SK-N-SH (cell line): Measurements from ENCODE around the gene GMNN.

Experiments used
- CHD2 ChIP-seq: fragments of 150-350 bp; IDR thresholded peaks from 2 replicates; pipeline ENCODE4 v1.6.1; 2018; ENCODE audit warnings: low read length; ENCODE audit not compliant: partially characterized antibody
- CTCF ChIP-seq: fragments of 200-600 bp; sonication (generic); IDR thresholded peaks from 2 replicates; pipeline ENCODE4 v1.6.1; 2017; ENCODE audit warnings: antibody characterized with exemption, mild to moderate bottlenecking, moderate library complexity
- EP300 ChIP-seq, 2 experiments: IDR thresholded peaks; 2 replicates each; pipeline versions ENCODE4 v1.4.0 to v1.6.1; 2012; ENCODE audit warnings: borderline replicate concordance in 1 of 2, low read depth in 1 of 2, low read length in 1 of 2
- EZH2phosphoT487 ChIP-seq: fragments of 200-600 bp; sonication (generic); IDR thresholded peaks from 2 replicates; pipeline ENCODE4 v1.6.1; 2017; ENCODE audit warnings: low read depth, mixed run types, mild to moderate bottlenecking, antibody characterized with exemption, moderate library complexity, borderline replicate concordance
- FOSL2 ChIP-seq: IDR thresholded peaks from 2 replicates; pipeline ENCODE4 v1.4.0; 2012; ENCODE audit warnings: low read depth, mild to moderate bottlenecking, moderate library complexity, borderline replicate concordance
- FOXJ3 ChIP-seq: sonication (generic); formaldehyde crosslinking; IDR thresholded peaks from 2 replicates; pipeline ENCODE4 v1.5.1; 2020; ENCODE audit warnings: mild to moderate bottlenecking, missing genetic modification reagents
- MAX ChIP-seq: IDR thresholded peaks from 2 replicates; pipeline ENCODE4 v1.4.0; 2012; ENCODE audit warnings: low read depth
- MXI1 ChIP-seq: IDR thresholded peaks from 2 replicates; pipeline ENCODE4 v1.6.1; 2012; ENCODE audit warnings: mild to moderate bottlenecking, low read depth, low read length, improper control_type of control experiment
- PBX3 ChIP-seq: IDR thresholded peaks from 2 replicates; pipeline ENCODE4; 2012
- REST ChIP-seq: IDR thresholded peaks from 2 replicates; pipeline ENCODE4 v1.6.1; 2012; ENCODE audit warnings: mild to moderate bottlenecking, low read depth, low read length, moderate library complexity
- SMC3 ChIP-seq: IDR thresholded peaks from 2 replicates; pipeline ENCODE4 v1.6.1; 2012; ENCODE audit warnings: low read depth, low read length, improper control_type of control experiment
- TAF1 ChIP-seq: IDR thresholded peaks from 2 replicates; pipeline ENCODE4 v1.6.1; 2012; ENCODE audit warnings: low read depth, mild to moderate bottlenecking, low read length, moderate library complexity, borderline replicate concordance
- YY1 ChIP-seq: IDR thresholded peaks from 2 replicates; pipeline ENCODE4 v1.4.0; 2012; ENCODE audit warnings: low read depth, mild to moderate bottlenecking

- TF ChIP-seq EP300 (IDR thresholded peaks at IDR 0.05; ENCODE audit: borderline replicate concordance in 1 of 2, low read depth in 1 of 2, low read length in 1 of 2), result peak in 1 of 2 experiments; percentile 50; a peak in 2 of 4 replicates
- TF ChIP-seq MAX, result peak; percentile 42; the same call in 1 of the 2 replicates
- TF ChIP-seq CTCF, result no peak
- TF ChIP-seq EZH2phosphoT487, result no peak
- TF ChIP-seq MXI1, result no peak
- TF ChIP-seq TAF1, result peak; percentile 77
- no peak for TF ChIP-seq SMC3
- peak; percentile 94 for TF ChIP-seq YY1
- TF ChIP-seq FOSL2, result peak; percentile 90
- peak; percentile 82 for TF ChIP-seq PBX3
- no peak for TF ChIP-seq REST
- TF ChIP-seq CHD2, result no peak
- no peak for TF ChIP-seq FOXJ3 (CRISPR knock-in tag)
Measured at GRCh38 chr6:24743265-24743943, 31.3 kb upstream of the GMNN start.
